Measurements from ENCODE around the gene GPRC5B.

Gene GPRC5B

DNA sequence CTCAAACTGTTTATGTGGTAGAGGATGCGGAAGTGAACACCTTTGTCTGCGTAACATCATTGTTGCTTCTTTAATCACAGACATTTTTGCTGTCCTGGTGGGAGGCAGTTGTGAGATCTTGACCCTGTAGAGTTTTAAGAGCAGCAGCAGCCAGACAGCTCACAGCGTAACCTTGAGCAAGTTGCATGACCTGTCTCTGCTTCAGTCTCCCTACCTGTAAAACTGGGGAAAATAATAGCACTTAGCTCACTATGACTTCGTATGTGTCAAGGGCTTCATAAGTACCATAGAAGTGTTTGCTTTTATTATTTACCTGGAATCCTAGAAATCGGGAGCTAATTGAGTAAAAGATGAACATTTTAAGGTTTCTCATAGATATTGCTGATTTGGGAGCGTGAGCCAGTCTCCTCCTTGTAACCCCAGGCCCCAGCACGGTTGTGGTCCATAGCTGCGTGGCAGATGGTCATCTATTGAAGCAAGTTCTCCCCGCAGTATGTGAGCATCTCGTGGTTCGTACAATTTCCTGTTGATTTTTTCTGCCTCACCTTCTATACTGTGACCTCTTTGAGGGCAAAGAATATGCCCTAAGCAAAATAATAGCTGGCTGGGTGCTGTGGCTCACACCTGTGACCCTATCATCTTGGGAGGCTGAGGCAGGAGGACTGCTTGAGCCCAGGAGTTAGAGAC is 34.4 kb downstream of the GPRC5B start:
- no peak for DNase-seq (ENCODE audit: low read depth in 2 of 2, low spot score in 1 of 2)

DNA sequence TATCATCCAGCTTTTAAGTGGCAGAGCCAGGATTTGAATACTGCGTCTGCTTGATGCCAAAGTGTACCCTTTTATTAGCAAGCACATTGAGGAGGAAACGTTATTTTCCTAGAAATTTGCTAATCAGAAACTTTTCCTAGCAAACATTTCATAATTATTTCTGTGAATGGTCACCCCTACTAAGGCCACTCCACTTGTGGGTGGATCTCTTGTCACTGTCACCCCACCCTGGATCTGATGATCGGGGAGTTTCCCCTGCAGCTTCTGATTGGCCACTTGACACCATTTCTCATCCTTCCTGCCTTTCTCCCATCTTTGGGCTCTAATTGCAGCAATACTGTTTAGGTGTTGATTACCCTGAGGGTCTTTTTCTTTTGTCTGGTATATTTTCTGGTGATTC is 35.9 kb downstream of the GPRC5B start:
- no peak for DNase-seq (ENCODE audit: low read depth in 2 of 2, low spot score in 1 of 2)

DNA sequence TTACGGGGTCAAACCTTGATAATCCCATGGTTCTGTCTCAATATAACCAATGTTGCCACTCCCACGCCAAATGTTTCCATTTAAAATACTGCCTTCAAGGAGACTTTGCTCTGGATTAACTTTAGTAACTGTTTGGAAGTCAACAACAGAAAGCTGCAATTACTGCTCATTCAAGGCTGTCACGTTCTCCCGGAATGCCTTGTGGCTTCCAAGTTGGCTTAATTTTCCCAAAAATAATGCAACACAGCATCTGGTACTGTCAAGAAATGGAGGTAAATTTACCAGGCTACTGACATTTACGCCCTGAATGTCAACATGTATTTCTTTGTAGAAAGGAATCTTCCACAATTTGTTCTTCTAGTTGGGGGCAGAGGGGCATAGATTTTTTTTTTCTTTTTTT is 38.2 kb downstream of the GPRC5B start:
- DNase-seq (ENCODE audit: low read depth in 2 of 2, low spot score in 1 of 2), result no peak

DNA sequence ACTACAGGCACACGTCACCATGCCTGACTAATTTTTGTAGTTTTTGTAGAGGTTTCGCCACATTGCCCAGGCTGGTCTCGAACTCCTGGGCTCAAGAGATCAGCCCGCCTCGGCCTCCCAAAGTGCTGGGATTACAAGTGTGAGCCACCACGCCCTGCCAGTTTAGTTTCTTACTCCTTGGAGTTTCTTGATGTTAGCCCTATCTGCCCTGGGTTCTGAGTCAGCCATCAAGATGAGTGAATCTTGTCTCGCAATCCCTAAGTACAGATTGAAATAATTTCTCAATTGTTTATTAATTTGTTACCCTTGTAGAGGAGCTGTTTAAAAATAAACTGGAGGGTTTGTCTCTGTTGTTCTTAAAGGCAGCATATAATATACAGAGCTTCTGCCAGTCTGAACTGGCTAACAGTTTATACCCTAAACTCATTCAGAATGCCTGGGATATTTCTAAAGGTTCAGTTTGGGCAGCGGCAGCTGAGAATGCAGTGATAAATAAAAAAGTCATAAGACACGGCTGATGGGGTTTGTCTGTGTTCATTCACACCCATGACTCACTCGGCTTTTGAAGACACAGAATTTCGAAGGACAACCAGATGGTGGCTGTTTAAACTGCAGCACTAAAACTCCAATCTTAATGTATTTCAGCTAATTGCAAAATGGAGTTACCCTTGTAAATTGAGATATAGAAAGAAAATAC is 39.6 kb downstream of the GPRC5B start:
- no peak for DNase-seq (ENCODE audit: low read depth in 2 of 2, low spot score in 1 of 2)

DNA sequence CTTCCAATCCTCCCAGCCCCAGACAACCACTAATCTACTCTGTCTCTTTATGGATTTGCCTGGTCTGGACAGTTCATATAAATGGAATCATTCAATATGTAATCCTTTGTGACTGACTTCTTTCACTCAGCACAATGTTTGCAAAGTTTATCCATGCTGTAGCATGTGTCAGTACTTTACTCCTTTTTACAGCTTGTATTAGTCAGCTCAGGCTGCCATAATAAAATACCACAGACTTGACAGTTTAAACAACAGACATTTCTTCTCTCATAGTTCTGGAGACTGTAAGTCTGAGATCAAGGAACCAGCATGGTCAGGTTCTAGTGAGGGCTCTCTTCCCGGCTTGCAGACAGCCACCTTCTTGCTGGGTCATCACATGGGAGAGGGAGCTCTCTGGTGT is 41.3 kb downstream of the GPRC5B start:
- no peak for DNase-seq (ENCODE audit: low read depth in 2 of 2, low spot score in 1 of 2)

DNA sequence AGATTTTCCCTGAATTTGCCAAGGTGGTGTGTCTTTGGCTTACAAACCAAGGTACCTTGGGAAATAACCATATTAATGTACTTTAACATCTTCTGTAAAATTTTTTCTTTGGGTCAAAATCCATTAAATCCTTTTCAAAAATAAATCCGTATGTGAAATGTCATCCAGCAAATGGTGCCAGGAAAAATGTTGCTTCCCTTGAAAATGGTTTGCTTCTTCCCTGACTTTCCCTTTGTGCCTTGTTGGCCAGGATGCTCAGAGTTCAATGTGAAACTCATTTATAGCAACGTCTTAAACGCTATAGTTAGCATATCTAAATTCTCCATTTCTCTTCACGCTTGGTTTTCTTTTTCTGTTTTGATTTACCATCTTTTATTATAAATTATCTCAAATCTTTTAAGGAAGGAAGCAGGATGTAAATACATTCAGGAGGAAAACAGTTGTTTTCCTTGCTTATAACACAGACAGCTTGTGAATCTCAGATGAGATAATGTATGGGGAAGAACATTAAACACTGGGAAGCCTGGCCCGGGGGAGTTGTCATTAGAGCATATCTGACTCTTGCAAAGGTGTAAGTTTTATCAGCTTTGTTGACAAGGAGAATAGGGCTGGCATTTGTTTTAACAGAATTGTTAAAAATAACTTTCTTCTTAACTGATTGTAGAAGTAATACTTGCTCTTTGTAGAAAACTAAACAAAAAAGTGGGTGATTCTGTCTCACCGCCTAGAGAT is 42.1 kb downstream of the GPRC5B start:
- no peak for DNase-seq (ENCODE audit: low read depth in 2 of 2, low spot score in 1 of 2)

DNA sequence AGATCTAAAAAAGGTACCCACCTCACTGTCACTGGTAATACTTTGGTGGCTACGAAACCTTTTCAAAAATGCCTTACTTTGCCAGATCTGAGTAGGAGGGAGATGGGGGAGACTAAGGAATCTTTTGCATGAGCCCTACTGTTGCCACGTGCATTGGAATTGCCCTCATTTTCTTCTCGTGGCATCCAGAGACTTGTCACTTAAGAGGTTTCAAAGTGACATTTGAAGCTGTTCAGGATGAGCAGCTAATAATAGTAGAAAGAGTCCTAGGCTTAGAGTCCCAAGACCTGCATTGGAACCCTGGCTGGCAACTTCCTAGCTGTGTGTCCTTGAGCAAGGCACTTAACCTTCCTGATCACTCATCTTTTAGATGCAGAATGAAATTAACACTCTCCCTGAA is 43.5 kb downstream of the GPRC5B start:
- DNase-seq (ENCODE audit: low read depth in 2 of 2, low spot score in 1 of 2), result no peak

DNA sequence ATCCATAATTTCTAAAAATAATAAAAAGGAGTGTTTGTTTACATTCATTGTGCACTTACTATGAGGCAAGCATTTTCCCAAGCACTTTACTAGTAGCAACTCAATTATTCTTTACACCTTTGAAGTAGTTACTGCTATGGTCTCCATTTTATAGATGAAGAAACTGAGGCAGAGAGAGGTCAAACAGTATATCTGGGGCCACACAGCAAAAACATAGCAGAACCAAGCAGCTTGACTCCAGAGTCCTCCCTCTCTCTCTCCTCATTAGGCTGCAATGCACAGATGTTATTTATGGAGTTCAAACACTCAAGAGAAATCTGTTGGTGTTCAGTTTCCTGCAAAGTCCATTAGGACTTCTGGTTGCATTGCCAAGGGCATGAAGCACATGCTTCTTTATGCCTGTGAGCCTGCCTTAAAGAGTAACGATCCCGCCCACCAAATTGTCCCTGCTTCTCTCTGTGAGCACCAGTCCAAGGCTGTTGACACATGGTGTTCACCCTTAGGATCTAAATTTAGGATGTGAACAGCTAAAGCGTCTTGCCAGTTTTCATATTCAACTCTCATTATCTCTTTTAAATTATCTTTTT is 44.0 kb downstream of the GPRC5B start:
- DNase-seq (ENCODE audit: low read depth in 2 of 2, low spot score in 1 of 2), result no peak

DNA sequence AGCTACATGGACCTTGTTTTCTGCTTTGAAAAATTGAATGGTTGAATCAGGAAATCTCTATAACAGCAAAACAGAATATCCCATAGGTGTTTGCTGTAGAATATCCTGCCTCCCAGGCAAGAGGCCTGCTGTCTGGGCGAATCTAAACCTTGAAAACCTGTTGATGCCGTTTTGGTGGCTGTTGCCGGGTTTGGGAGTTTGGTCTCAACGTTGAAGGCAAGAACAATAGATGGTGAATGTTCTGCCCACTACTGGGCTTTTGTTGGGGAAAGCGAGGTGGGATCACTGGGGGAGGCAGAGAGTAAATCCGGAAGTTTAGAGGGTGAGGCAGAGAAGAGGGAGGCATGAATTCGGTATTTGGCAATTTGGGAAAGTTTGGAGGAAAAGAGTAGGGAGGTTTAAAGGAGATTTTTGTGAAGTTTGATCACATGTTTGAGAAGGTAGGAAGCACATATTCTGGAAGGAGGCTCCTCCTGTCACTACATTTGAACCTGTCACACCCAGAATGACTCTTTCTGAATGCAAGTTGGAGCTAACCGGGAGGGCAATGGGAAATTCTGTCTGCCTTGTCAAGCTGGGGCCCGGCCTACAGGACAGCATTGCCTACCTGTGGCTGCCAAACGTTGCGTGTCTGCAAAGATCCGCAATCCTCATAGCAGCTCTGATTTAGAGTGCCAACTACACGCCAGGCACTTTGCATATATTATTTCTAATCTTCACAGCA is 46.5 kb downstream of the GPRC5B start:
- no peak for DNase-seq (ENCODE audit: low read depth in 2 of 2, low spot score in 1 of 2)

DNA sequence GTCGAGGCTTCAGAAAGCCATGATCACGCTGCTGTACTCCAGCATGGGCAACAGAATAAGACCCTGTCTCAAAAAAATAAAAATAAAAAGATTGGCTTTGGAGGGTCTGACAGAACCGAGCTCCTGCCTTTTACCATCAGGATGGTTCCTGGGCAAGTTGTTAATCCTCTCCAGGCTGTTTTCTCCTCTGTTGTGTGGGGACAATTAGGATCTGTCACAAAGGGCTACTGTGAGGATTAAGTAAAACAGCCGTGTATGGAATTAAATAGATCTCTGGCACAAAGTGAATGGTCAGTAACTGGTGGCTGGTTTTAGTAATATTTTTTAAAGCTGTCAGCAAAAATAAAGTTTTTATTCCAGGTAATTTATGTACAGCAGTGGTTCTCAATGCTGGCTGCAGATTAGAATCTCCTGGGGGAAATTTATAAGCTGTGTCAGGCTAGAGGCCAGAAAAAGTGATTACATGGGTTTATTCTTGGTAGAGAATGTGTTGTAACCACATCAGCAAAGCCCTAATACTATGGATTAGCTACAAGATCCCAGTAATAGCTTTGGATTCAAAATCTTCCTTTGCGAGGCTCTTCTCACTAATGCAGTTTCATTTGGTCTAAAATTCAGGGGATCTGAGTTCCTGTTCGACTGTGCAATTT is 47.2 kb downstream of the GPRC5B start:
- no peak for DNase-seq (ENCODE audit: low read depth in 2 of 2, low spot score in 1 of 2)

DNA sequence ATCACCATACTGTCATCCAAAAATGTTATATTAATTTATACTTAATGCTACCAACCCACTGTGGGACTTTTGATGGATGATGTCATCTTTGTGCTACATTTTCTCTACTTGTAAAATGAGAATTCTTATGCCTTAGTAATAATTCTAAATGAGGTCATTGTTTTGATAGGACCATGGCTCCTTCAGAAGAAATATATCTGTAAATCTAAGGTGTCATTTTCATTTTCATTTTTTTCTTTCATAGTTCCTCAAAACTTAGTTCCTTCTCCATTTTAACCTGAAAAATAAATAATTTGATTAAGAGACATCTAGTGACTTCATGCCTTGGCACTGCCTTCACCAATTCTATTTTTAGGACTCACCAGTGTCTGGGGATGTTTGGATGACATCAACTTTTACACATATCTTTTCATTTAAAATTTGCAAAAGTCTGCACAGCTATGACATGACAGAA is 48.7 kb downstream of the GPRC5B start:
- no peak for DNase-seq (ENCODE audit: low read depth in 2 of 2, low spot score in 1 of 2)

DNA sequence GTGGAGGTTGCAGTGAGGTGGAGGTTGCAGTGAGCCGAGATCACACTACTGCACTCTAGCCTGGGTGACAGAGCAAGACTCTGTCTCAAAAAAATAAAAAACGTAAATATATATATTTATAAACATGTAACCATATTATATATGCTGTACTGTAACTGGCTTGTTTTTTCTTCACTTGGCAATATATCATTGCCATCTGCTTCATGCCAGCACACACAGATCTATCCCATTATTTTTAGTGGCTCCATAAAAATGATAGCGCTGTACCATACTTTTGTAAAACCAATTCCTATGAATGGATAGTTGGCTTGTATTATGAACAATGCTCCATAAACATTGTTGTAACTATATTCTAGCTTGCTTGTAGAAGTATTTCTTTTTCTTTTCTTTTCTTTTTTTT is 49.5 kb downstream of the GPRC5B start:
- no peak for DNase-seq (ENCODE audit: low read depth in 2 of 2, low spot score in 1 of 2)

DNA sequence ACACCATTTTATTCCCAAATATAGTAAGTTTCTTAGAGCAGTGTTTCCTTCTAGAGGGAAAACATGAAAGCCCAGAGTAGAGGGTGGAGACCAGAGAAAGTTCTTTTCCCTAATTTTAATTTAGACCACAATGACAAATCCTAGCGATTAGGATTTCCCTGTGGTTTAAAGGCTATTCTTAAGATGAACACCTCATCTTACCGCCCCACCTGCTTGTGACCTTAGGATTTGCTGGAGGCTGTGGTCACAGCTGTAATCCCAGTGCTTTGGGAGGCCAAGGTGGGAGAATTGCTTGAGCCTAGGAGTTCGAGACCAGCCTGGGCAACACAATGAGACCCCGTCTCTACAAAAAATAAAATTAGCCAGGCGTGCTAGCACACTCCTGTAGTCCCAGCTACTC is 51.1 kb downstream of the GPRC5B start:
- DNase-seq (ENCODE audit: low read depth in 2 of 2, low spot score in 1 of 2), result no peak

DNA sequence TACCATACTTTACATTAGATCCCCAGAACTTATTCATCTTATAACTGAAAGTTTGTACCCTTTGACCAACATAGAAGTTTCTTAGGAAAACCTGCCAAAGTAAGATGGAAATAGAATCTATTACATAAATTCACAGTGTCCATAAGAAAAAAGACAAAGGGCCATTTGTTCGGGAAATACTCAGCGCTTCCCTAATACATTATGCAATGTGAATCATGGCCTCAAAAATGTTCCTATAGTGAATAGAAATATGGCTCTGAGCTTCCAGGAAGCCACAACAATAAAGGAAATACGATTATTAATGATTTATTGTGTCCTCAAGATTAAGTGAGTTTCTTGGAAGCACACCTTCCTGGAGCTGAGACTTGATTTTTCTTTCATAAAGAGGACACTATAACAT is 51.5 kb downstream of the GPRC5B start:
- DNase-seq (ENCODE audit: low read depth in 2 of 2, low spot score in 1 of 2), result no peak

DNA sequence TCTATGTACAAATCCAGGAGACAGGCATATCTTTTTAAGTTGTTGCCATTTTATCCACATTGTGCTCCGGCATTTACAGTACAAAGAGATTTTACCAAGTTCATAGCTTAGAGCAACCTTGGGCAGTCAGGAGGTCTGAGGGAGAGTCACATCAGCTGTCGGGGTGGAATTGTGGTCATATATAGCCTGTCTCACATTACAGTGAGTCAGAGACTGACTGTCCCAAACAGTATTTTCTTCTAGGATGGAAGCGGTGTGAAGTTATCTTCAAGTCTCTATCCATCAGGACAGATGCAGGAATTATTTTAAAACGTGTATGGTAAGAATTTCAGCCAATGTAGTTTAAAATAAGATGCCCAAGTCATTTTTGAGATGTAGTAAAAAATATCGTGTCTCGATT is 53.0 kb downstream of the GPRC5B start:
- DNase-seq (ENCODE audit: low read depth in 2 of 2, low spot score in 1 of 2), result no peak

DNA sequence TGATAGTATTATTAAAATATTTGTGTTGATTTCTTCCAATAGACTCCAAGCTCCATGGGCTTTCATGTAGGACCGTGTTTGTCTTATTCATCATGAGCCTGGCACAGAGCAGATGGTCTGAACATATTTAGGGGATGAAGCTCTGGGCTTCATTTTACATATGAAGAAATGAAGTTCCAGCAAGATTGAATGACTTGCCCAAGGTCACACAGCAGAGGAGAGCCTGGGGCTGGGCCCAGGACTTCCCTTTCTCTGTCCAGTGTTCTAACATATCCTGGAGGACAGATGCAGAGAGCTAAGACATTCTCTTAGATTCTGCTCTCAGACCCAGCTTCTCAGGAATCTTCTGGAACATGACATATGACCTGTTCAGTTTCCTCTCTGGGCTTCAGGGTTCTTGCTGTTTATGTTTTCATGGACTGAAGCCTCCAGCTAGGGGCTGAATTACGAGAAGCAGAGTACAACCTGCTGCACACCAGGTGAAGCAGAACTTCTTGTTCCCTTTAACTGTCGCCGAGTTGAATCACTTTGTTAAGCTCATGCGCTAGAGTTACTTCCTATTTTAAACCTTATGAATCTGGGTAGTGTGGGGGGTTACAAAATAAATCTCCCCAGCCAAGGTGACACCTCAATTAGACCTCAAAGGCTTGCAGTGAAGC is 53.6 kb downstream of the GPRC5B start:
- DNase-seq (ENCODE audit: low read depth in 2 of 2, low spot score in 1 of 2), result no peak

DNA sequence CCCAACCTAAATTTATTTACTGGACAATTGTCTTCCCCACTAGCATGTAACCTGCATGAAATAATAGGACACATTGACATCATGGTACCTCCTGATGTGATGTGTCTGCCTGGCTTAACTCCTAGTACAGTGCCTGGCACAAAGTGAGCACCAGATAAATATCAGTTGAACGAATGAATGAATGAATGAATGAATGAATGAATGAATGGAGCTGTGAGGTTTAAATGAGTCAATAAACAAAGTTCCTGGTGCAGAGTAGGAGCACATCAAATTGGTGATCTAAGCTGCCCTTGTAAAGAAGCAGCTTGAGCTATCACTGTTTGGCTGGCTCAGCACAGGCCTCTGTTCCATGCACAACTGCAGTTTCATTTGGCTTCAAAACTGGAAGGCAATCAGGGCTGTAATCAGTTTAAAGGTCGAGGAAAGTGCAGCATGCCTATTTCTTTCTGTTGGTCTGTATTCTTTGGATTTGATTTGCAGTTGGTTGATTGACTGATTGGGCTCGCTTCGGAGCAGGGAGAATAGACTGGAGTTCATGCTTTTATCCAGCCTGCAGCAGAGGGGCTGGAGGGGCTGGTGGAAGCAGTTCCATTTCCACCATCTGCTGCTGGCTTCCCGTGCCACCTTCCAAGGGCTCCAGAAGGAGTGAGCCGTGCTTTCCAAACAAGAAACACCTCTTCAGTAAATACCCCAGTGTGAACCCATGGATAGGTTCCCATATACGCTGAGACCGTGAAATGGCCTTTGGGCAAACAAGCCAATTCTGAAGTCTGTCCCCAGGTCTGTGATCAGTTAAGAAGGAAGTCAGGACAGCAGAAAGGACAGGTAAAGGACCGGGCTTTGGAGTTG is 54.6 kb downstream of the GPRC5B start:
- DNase-seq (ENCODE audit: low read depth in 2 of 2, low spot score in 1 of 2), result no peak

DNA sequence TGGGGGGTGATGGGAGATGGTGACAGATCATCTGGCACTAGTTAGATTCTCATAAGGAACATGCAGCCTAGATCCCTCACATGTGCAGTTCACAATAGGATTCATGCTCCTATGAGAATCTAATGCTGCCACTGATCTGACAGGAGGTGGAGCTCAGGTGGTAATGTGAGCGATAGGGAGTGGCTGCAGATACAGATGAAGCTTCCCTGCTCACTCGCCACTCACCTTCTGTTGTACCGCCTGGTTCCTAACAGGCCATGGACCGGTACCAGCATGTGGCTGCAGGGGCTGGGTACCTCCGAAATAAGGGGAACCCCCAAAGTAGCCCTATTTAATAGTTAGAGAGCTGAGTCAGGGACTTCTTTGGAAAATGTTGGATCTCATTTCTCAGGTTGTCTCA is 60.4 kb downstream of the GPRC5B start:
- DNase-seq (ENCODE audit: low read depth in 2 of 2, low spot score in 1 of 2), result no peak

DNA sequence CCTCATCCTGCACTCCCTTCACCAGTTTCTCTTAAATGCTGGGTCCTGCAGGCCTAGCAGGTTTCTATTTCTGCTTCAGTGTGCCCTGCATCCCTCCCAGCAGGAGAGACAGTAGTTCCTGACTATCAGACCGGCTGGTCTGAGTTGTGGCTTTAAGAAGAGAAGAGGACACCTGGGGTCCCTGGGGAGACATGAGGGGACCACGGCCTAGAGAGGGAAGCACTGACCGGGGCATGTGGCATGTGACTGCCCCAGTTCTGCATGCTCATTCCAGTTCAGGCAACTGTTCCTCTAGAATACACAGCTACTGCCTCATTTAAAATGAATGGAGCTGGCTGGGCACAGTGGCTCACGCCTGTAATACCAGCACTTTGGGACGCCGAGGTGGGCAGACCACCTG is 61.3 kb downstream of the GPRC5B start:
- DNase-seq (ENCODE audit: low read depth in 2 of 2, low spot score in 1 of 2), result no peak
